ENCODE measurements around the gene CX3CL1. TPM values are rescaled to one million over a fixed set of nuclear protein-coding genes. Genes with fewer than 3 reads are reported as not detected.

CX3CL1 gene
- total and polyA plus RNA-seq, 10 of the 15 experiments (the other 5 are each of a cell fraction or from before 2014, with no cell fraction given), result 0.03 to 1.2 (median 0.46) TPM

DNA sequence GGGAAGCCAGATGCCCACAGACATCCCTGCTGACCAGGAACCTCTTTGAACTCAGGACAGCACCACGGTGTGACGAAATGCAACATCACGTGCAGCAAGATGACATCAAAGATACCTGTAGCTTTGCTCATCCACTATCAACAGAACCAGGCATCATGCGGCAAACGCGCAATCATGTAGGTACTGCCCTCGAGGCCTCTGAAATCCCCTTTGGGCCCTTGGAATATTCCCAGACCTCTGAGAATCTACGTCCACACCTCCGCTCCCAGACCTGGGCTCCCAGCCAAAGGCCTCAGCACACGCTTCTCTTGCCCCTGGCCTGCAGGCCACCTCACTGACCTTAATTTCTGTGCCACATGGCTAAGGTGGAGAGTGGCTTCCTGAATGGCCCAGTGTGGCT, 7.3 kb downstream of the CX3CL1 start (continued):
- TF ChIP-seq, protein P1, sequence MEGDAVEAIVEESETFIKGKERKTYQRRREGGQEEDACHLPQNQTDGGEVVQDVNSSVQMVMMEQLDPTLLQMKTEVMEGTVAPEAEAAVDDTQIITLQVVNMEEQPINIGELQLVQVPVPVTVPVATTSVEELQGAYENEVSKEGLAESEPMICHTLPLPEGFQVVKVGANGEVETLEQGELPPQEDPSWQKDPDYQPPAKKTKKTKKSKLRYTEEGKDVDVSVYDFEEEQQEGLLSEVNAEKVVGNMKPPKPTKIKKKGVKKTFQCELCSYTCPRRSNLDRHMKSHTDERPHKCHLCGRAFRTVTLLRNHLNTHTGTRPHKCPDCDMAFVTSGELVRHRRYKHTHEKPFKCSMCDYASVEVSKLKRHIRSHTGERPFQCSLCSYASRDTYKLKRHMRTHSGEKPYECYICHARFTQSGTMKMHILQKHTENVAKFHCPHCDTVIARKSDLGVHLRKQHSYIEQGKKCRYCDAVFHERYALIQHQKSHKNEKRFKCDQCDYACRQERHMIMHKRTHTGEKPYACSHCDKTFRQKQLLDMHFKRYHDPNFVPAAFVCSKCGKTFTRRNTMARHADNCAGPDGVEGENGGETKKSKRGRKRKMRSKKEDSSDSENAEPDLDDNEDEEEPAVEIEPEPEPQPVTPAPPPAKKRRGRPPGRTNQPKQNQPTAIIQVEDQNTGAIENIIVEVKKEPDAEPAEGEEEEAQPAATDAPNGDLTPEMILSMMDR (IDR thresholded peaks at IDR 0.05 in 2 of 3, conservative IDR thresholded peaks at IDR 0.05 in 1 of 3; ENCODE audit: control insufficient read depth in 2 of 3, extremely low read depth in 1 of 3, insufficient read depth in 1 of 3, low read depth in 3 of 3, low read length in 3 of 3), result no peak
- TF ChIP-seq SMARCA5 (IDR thresholded peaks at IDR 0.05) (no peak), TAF1 (IDR thresholded peaks at IDR 0.05; ENCODE audit: borderline replicate concordance, low read depth, low read length) (no peak), NR2C1 (IDR thresholded peaks at IDR 0.05) (no peak), HDAC6 (IDR thresholded peaks at IDR 0.05; ENCODE audit: unreplicated experiment) (no peak), TBL1XR1 (IDR thresholded peaks at IDR 0.05; ENCODE audit: low read depth, low read length) (no peak), ZSCAN29 (IDR thresholded peaks at IDR 0.05) (no peak), LARP7 (IDR thresholded peaks at IDR 0.05) (no peak), DPF2 (IDR thresholded peaks at IDR 0.05) (no peak), YBX1 (IDR thresholded peaks at IDR 0.05) (no peak)

DNA sequence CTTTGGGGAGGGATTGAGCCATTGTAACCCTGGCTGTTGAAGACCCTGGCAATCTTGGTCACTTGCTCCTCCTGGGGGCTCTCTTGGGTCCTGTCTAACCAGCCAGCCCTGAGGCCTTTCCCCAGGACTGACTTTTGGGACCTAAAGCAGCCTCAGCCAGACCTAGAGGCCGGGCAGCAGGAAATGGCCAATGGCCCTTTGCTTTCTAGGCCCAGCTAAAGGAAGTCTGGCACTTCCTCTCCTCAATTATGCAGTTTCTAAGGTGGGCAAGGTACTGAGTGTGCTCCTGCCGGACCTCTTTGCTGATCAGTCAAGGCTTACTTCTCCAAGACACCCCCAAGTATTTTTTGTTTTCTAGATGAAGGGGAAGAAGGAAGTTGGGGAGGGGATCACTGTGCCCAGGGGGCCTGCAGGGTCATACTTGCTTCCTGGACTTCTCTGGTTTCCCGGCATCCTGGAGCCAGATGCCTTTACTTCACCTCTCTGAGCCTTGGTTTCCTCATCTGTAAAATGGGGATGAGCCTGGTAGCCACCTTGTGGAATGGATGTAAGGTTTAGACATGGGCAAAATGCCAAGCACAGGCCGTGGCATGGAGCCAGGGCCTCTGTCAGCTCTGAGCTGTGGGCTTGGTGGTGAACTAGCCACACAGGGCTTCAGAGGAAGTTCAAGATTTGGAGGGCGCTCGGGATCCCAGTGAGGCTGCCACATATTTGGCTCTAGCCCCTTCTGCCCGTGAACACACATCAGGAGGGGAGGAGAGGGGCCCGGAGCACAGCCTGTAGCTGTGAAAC, 8.6 kb downstream of the CX3CL1 start:
- no peak overlapping the region; the same call in 1 of the 2 replicates for H2AFZ ChIP-seq (ENCODE audit: control insufficient read depth, low read depth, low read length)
- peaks cover 53% of the 10 kb centered on the region for H3K4me1 ChIP-seq (ENCODE audit: control insufficient read depth, insufficient read depth, low read length)
- no peak for FAIRE-seq

More for the DNA sequence above, 8.6 kb downstream of the CX3CL1 start:
- ChIA-PET POLR2A (interaction anchor here (0.6 kb wide), 1 partner anchor 32 kb away, joined by 5 read pairs; no protein-coding TSS in a partner anchor), CTCF (interaction anchor here (0.9 to 2.6 kb wide), 12 partner anchors 9 to 81 kb away, joined by 3 to 19 read pairs (median 3); partner anchors contain the start of gene CX3CL1), SMC1A (ENCODE audit: uncharacterized antibody, unreplicated experiment) (interaction anchor here (0.6 to 2.8 kb wide), 8 partner anchors 11 to 78 kb away, joined by 3 to 22 read pairs (median 4); partner anchors contain the start of gene CCL17), RAD21 (ENCODE audit: unreplicated experiment) (interaction anchor here (1.2 to 2.4 kb wide), 4 partner anchors 8 to 80 kb away, joined by 5 to 15 read pairs (median 6); partner anchors contain the start of gene CX3CL1)
- intact Hi-C loops (cut with micrococcal nuclease; ENCODE audit: unreplicated experiment) (no loop called here), in situ Hi-C loops (cut with MboI) (no loop called here)
- no peak for DNase-seq (ENCODE audit: low read depth, low spot score)
- Histone ChIP-seq H4K20me1 (ENCODE audit: control insufficient read depth, insufficient read depth) (no peaks in the 10 kb centered on the region), H3K9ac (ENCODE audit: control insufficient read depth, insufficient read depth, low read length) (peak overlapping the region; percentile 14; the same call in 1 of the 2 replicates), H3K36me3 (ENCODE audit: control insufficient read depth in 2 of 2, insufficient read depth in 2 of 2, low read length in 1 of 2) (no peaks in the 10 kb centered on the region), H3K79me2 (ENCODE audit: control insufficient read depth, insufficient read depth, low read length) (no peaks in the 10 kb centered on the region), H3K9me3 (replicated peaks; ENCODE audit: control insufficient read depth, insufficient read depth, low read length) (no peaks in the 10 kb centered on the region), H3K4me2 (ENCODE audit: control insufficient read depth, insufficient read depth) (peak overlapping the region; percentile 13; the same call in 1 of the 2 replicates), H3K27me3 (replicated peaks in 1 of 2; ENCODE audit: control insufficient read depth in 2 of 2, insufficient read depth in 2 of 2, low read length in 1 of 2) (no peaks in the 10 kb centered on the region), H3K27ac (ENCODE audit: control insufficient read depth, insufficient read depth) (peak overlapping the region; percentile 27), H3K4me3 (no peak overlapping the region)
- TF ChIP-seq YBX1 (IDR thresholded peaks at IDR 0.05) (no peak), SPI1 (IDR thresholded peaks at IDR 0.05; ENCODE audit: borderline replicate concordance, insufficient read depth, low read depth, low read length) (peak; percentile 28; the same call in 1 of the 2 replicates), RUNX3 (IDR thresholded peaks at IDR 0.05; ENCODE audit: low read length) (0 out of 2 replicates have a peak, but pooled peaks have one; percentile 4), YY1 (IDR thresholded peaks at IDR 0.05; ENCODE audit: low read depth, low read length) (no peak), DPF2 (IDR thresholded peaks at IDR 0.05) (0 out of 2 replicates have a peak, but pooled peaks have one; percentile 6), SMAD1 (IDR thresholded peaks at IDR 0.05; ENCODE audit: low read depth, partially characterized antibody) (peak; percentile 82), ETV6 (conservative IDR thresholded peaks at IDR 0.05 in 1 of 2, IDR thresholded peaks at IDR 0.05 in 1 of 2; ENCODE audit: borderline replicate concordance in 1 of 2, low read depth in 1 of 2) (no peak)
- TF ChIP-seq, protein P2, sequence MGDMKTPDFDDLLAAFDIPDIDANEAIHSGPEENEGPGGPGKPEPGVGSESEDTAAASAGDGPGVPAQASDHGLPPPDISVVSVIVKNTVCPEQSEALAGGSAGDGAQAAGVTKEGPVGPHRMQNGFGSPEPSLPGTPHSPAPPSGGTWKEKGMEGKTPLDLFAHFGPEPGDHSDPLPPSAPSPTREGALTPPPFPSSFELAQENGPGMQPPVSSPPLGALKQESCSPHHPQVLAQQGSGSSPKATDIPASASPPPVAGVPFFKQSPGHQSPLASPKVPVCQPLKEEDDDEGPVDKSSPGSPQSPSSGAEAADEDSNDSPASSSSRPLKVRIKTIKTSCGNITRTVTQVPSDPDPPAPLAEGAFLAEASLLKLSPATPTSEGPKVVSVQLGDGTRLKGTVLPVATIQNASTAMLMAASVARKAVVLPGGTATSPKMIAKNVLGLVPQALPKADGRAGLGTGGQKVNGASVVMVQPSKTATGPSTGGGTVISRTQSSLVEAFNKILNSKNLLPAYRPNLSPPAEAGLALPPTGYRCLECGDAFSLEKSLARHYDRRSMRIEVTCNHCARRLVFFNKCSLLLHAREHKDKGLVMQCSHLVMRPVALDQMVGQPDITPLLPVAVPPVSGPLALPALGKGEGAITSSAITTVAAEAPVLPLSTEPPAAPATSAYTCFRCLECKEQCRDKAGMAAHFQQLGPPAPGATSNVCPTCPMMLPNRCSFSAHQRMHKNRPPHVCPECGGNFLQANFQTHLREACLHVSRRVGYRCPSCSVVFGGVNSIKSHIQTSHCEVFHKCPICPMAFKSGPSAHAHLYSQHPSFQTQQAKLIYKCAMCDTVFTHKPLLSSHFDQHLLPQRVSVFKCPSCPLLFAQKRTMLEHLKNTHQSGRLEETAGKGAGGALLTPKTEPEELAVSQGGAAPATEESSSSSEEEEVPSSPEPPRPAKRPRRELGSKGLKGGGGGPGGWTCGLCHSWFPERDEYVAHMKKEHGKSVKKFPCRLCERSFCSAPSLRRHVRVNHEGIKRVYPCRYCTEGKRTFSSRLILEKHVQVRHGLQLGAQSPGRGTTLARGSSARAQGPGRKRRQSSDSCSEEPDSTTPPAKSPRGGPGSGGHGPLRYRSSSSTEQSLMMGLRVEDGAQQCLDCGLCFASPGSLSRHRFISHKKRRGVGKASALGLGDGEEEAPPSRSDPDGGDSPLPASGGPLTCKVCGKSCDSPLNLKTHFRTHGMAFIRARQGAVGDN (IDR thresholded peaks at IDR 0.05), result 0 out of 2 replicates have a peak, but pooled peaks have one; percentile 15
- peak; percentile 3 for ATAC-seq
- BruUV-seq (replicated peaks), result no TSS peak
- WGBS (ENCODE audit: insufficient coverage, insufficient replicate concordance, low lambda C conversion rate, missing lambda C conversion rate), result 66% methylated on average over 8 of the region's 8 CpGs
